HG03558 (cell line): ENCODE results near the gene FBXL7.

Source experiments
- ATAC-seq: cut with Tn5 transposase; IDR thresholded peaks from one replicate; pipeline ENCODE4 v1.9.1; 2021; ENCODE audit warnings: moderate number of reproducible peaks; ENCODE audit not compliant: unreplicated experiment; ENCODE audit errors: extremely low read depth

Gene FBXL7

DNA sequence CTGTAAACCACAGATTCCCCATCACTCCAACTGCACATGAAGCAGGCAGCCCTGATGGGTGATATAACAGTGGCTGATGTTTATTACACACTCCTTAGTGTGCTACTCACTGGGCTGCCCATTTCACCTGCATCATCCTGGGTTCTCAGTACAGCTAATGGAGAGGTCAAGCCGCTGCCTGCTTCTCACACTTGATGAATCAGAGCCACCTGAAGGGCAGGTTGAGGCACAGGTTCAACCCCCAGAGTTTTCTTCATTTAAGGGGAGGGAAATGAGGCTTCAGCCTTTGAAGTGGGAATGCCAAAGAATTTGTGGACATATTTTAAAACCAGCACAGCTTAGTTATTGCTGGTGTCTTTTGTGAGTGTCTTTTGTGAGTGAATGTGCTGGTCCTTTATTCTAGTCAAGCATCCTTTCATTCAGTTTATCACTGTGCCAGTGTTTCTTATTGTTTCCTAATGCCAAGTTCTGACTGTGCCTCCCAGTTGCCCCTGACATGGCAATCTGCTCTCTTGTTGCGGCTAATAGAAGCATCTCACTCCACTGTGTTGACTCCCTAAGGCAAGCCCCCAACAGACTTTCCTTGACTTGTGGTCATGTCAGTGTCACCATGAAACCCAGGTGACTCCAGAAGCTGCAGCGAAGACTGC is 109.2 kb downstream of the FBXL7 start:
- ATAC-seq: no peak

DNA sequence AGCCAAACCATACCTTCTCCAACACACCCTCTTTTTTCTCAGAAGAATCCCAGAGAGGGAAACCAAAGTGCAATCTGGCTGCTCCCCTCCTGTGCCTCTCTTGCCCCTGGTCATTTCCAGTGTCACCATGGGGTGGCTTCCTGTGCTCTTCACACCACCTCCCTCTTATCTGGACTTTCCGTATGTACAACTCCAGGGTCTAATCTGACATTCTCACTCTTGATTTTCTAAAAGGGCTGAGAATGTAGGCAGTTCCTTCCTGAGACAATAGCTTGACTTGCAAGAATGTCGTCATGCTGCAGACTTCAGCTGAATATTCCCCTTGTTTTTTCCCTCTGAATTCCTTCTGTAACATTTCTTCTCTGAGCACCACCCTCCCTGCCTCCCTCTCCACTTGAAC is 110.2 kb downstream of the FBXL7 start:
- ATAC-seq: no peak

DNA sequence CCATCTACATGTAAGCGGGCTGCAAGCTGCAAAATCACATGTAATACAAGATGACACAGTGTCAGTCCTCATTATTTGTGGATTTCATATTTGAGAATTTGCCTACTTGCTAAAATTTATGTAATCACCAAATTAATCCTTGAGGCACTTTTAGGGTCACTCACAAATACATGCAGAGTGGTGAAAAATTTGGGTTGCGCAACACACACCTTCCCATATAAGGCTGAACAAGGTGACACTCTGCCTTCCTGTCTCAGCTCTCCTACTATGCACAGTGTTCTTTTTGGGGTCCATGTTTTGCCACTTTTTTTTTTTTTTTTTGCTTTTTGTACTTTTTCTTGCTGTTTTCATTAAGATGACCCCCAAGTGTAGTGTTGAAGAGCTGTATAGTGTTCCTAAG is 111.0 kb downstream of the FBXL7 start:
- ATAC-seq: no peak

DNA sequence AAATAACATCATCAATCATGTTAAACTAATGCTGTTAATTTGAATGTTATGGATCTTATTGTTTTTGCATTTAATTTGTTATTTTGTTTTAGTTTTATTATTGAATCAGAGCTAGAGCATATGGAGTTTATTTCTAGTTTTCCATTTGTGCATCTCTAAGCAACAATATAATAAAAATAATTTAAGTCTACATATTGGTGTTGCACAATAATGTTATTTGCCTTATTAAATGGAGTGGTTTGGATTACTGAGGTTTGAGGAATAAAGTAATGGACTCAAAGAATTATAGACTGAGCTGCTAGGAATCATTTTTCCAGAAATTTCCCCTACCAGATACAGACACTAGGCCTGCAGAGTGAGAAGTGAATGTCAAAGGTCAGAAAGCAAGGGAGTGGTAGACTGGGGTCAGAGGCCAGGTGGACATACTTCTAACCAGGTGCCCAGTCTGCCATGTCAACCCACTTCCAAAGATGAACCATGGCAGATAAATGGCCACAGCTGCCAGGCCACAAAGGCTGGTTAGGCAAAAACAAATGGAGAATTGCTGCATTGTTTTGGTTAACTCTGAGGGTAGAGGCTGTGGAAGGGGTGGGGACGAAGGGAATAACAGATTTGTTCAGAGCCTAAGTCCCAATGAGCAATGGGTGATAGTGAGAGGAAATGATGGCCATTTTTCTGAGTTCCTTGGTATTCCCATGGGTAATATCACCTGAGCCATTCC is 113.1 kb downstream of the FBXL7 start:
- ATAC-seq: no peak

DNA sequence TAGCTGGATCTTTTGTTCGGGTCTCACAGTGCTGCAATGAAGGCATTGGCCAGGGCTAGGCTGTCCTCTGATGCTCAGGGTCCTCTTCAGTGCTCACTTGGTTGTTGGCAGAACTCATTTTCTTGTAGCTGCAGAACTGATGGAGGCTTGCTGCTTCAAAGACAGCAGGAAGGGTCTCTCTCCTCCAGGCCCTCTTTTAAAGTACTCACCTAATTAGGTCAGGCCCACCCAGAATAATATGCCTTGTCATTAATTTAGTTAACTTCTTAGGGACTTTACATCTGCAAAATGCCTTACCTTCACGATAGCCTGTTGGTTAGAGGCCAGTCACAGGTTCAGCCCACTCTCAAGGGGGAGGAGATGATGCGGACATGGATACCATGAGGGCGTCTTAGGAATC is 114.7 kb downstream of the FBXL7 start:
- no peak for ATAC-seq

DNA sequence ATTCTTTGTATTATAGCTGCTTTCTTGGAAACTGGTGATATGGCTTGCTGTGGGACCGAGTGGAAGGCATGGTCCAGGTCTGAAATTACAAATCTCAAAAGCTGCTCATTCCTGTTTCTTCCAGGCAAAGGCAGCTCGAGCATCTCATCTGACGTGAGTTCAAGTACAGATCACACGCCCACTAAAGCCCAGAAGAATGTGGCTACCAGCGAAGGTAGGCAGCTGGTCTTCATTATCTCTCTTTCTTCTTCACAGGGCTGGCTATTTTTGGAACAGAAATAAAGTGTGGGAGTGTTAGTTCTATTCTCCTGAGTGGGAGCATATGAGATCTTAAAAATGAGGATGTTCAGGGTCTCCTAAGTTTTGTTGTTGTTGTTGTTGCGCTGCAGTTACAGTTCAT is 115.9 kb downstream of the FBXL7 start:
- no peak for ATAC-seq

DNA sequence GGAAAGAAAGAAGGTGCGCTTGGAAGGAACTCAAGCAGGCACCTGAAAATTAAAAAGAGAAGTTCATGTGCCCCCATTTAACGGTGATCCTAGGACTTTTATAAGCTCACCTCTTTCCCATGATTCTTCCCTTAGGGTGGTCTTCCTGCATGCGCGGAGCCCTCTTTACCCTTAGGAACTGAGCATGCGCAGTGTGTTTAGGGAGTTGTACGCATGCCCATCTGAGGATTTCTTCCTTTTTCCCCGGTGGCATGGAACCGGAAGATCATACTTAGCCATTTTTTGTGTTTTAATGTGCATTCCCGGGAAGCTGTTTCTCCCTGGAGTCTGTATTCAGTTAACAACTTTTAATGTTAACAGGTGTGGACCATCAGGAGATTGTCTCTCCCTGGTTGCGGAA is 119.0 kb downstream of the FBXL7 start:
- no peak for ATAC-seq

DNA sequence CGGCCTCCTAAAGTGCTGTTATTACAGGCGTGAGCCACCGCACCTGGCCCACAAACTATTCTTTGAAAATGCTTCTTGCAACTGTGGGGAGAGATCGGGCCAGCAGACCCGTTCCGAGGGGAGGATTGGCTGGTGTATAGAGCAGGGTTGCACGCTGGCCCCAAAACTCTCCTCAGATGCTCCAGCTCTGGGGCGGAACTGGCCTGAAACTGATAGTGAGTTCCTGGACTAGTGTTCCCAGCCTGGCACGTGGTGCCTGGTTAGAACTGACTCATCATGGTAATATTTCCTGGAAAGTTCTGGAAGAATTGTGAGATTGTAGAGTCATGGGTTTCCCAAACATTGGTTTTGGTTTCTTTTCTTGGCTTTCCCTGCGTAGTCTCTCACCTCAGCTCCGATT is 120.5 kb downstream of the FBXL7 start:
- ATAC-seq: no peak

DNA sequence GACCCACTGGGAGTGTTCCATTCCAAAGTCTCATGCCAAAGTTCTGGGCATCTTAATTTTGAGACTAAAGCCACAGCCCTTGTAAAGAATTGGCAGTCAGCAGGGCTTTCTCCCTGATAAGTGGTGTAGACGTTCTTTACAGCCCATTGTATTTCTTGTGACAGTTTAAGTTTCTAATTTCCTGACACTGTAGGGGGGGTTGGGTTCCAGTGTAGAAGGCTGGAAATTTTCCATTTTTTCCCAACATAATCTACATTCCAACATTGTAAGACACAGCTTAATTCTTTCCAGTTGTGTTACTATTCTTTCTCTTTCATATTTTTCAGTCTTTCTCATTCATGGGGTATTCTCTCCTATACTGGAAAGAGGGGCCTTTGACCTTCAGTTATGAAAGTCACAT is 121.1 kb downstream of the FBXL7 start:
- ATAC-seq: no peak

DNA sequence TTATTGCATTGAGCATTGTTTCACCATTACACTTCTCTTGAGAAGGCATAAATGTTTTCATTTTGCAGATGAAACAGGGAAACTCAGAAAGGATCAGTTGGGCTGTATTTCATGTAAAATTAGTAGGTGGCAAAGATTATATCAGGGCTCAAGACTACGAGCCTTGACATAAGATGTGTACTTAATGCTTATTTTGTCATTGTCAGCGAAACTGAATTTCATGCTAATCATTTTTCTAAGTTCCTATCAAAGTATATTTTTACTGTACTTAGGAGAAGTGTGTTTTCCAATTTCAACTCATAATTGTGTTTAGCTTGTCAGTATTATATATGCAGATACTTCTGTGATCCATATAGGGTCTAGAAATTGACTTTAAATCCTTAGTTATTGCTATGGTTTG is 123.8 kb downstream of the FBXL7 start:
- ATAC-seq: no peak

DNA sequence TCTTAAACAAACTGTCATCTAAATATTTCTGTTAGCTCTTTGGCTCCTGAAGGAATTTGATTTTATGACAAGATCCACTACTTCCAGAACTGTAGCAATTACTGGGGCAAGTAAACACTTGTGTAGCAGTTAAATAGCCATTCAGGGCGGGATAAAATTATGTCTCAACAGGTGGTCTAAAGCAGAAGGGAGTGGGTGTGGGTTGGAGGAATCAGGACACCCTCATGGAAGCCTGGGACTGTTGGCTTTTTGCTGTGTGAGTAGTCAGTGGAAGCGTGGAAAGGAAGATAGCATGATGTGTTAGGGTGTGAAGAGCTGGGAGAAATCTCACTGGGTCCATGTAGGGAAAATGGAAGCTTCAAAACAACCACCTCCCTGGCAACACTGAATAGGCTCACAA is 127.1 kb downstream of the FBXL7 start:
- no peak for ATAC-seq

DNA sequence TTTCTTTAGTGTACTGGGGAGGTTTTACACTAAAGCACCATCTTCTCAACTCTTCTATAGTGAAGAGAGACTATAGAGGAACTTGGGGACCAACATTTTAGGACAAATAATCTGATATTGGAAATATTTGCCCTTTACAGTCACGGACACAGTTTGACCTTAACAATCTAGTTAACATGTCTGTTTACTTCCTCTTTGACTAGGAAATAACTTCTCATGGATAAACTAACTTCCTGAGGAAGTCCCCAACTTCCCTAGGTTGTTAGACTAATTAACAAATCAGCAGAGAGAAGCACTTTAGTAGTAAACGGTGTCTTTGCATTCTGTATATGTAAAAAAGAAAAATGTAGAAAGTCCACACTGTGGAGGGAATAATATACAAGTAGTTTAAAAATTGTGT is 127.7 kb downstream of the FBXL7 start:
- no peak for ATAC-seq

DNA sequence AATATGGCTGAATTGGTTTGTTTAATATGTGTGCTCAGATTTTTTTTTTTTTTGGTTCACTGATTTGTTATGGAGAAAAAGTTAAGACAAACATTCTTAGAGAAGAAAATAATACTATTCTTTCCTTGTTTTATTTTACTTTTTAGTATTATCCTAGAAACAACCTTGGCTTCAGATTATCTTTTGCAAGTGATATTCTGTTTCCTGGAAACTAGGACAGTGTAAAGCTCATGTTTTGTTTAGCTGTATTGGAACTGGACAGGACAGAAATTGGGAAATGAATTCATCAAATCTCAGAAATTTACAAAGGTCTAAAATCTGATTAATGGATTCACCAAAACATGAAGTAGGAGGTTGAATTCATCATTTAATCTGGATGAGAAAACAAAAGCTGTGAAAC is 130.5 kb downstream of the FBXL7 start:
- no peak for ATAC-seq

DNA sequence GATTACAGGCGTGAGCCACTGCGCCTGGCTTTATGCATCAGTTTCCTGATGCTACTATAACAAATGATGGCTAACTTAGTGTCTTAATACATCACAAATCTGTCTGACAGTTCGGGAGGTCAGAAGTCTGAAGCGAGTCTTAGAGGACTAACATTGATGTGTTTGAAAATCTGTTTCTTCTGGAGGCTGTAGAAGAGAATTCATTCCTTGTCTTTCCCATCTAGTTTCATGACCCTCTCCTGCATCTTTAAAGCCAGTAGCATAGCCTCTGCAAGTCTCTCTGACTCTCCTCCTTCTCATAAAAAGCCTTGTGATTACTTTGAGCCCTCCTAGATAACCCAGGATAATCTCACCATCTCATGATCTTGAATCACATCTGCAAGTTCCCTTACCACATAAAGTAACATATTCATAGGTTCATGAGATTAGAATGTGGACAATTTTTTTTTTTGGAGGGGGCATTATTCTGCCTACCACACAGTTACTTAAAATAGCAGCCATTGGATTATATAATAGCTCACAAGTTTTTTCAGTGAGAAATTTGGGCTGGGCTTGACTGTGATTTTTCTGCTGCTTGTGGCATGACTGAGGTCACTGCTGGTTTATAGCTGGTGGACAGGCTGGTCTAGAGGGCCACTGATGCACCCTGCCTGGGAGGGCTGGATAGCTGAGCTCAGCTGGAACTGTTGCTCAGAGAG is 134.8 kb downstream of the FBXL7 start:
- ATAC-seq: no peak

DNA sequence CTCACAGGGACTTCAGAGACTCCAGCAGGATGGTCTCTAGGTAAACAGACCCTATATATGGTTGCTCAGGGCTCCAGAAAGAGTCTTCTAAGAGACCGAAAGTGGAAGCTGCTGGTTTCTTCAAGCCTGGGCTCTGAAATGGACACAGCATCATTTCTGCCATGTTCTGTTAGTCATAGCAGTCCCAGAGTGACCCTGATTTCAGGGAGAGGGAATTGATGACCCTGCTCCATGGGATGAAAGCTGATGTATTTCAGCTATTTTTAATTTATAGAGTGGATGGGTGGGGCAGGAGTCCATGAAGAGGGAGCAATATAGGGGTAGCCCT is 135.3 kb downstream of the FBXL7 start:
- no peak for ATAC-seq

DNA sequence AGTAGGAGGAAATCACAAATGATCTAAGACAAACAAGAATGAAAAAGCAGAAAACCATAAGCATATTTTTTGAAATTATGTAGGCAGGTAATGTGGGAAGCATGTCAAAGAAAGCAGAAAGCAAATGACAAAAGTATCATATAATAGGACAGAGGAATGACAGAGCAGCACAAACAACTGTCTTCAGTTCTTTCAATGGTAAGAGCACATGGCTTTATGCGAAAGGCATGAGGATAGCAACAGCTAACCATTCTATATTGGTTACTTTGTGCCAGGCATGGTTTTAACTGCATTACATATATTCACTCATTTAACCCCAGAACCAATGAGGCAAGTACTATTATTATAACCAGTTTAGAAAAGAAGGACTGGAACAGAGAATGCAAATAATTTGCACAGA is 137.4 kb downstream of the FBXL7 start:
- ATAC-seq: no peak

DNA sequence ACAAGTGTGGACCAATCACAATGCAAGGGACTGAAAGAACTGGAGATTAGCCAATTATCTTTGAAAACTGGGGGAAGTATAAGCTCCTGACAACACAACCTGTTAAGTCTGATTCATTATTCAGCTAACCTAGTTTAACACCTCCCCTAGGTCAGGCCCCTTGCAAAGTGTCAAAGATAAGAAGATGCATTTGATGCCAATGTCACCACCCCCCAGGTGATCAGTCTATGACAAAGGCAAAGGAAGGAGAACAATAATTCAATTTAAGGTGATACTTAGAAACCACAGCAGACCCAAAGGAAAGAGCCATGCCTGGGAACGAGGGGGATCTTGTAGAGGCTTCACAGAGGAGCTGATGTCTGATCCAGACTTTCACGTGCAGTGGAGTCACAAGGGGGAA is 137.9 kb downstream of the FBXL7 start:
- ATAC-seq: no peak

DNA sequence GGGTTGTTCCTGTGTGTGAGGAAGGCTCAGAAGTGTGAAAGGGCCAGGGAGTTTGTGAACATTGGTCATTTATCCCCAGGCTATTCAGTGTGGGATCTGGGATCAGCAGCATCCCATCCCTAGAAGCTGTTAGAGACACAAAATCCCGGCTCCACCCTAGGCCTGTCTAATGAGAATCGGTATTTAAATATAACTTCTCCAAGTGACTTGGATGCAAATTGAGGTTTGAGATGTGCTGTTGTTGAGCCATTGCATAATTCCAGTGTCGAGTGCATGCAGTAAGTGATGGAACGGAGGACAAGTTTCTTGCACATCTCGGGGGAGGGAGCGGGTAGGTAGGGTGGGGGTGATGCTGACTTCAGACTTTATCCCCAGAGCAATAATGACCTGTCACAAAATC is 138.3 kb downstream of the FBXL7 start:
- no peak for ATAC-seq

DNA sequence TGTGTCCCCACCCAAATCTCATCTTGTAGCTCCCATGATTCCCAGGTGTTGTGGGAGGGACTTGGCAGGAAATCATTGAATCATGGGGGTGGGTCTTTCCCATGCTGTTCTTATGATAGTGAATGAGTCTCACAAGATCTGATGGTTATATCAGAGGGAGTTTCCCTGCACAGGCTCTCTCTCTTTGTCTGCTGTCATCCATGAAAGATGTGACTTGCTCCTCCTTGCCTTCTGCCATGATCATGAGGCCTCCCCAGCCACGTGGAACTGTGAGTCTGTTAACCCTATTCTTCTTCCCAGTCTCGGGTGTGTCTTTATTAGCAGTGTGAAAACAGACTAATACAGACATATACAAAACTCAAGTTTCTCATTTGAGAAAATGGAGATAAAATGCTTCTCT is 139.3 kb downstream of the FBXL7 start:
- no peak for ATAC-seq

DNA sequence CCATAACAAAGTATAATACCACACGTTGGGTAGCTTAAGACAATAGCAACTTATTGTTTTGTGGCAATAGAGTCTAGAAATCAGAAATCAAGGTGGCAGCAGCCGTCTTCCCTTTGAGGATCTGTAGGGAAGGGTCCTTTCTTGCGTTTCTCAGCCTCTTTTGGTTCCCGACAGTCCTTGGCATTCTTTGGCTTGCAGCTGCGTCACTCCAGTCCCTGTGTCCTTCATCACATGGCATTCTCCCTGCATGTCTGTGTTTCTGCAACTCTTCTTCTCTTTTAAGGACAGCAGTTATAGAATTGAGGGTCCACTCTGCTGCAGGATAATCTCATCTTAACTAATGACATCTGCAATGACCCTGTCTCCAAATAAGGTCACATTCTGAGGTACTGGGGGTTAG is 140.1 kb downstream of the FBXL7 start:
- no peak for ATAC-seq

DNA sequence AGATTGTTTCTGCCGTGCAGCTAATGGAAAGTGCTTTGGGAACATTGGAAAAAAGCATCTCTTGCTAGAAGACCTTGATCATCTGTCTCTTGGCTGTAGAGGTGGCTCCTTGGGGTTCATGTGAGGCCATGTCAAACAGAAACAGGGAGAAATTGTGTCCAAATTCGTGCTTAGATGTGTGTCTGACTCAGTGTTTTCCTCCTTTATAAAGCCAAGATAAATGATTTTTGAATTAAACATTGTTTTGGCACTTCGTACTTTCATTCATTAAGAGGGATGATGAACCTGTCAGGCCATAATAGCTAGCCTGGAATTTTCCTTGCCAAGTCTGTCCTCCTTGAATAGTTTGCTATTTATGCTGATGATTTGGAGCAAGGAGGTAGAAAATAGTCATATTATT is 143.8 kb downstream of the FBXL7 start:
- ATAC-seq: no peak
